Activated T-cell treated with anti-CD3 and anti-CD28 coated beads for 48 hours (primary cell): Measurements from ENCODE around the gene GAL3ST3.
"Not testable (repeated sequence)": the region's sequence is repeated elsewhere in the genome, so short reads cannot be mapped to it uniquely, and the experiment has no call there.

Experiments used
- DNase-seq: peaks from one replicate; pipeline ENCODE4 v3.0.0-alpha.2; 2020; ENCODE audit warnings: low read depth

The GAL3ST3 gene

GRCh38 chr11:66044757-66045156 is 4.2 kb downstream of the GAL3ST3 start:
- no peak for DNase-seq

- no peak for DNase-seq
Measured at GRCh38 chr11:66042996-66043906, 5.7 kb downstream of the GAL3ST3 start.

GRCh38 chr11:66042227-66042995 is 6.5 kb downstream of the GAL3ST3 start:
- DNase-seq: no peak

- DNase-seq: no peak
Measured at GRCh38 chr11:66039765-66040164, 9.2 kb downstream of the GAL3ST3 start.

- no peak for DNase-seq
Measured at GRCh38 chr11:66037327-66037726, 11.6 kb downstream of the GAL3ST3 start.

- no peak for DNase-seq
Measured at GRCh38 chr11:66036334-66036710, 12.6 kb downstream of the GAL3ST3 start.

GRCh38 chr11:66035653-66036333 is 13.2 kb downstream of the GAL3ST3 start:
- DNase-seq: no peak

- DNase-seq: no peak
Measured at GRCh38 chr11:66032957-66033735, 15.8 kb downstream of the GAL3ST3 start.

- no peak for DNase-seq
Measured at GRCh38 chr11:66026017-66026529, 22.9 kb downstream of the GAL3ST3 start, which contains the start of gene CATSPER1. Gene CATSPER1 (minus strand): TSS chr11:66026479. CDS start chr11:66026379, 100 bp downstream.

- DNase-seq: not testable (repeated sequence)
Measured at GRCh38 chr11:66023186-66023440, 25.8 kb downstream of the GAL3ST3 start.

- DNase-seq: peak; percentile 80
Measured at GRCh38 chr11:66022401-66023185, 26.4 kb downstream of the GAL3ST3 start.

GRCh38 chr11:66020618-66021357 is 28.2 kb downstream of the GAL3ST3 start:
- no peak for DNase-seq

- DNase-seq: no peak
Measured at GRCh38 chr11:66020212-66020611, 28.7 kb downstream of the GAL3ST3 start.

GRCh38 chr11:66017321-66017720 is 31.6 kb downstream of the GAL3ST3 start:
- no peak for DNase-seq

- DNase-seq: no peak
Measured at GRCh38 chr11:66016793-66017177, 32.2 kb downstream of the GAL3ST3 start.

GRCh38 chr11:66015936-66016792 is 32.8 kb downstream of the GAL3ST3 start:
- DNase-seq: no peak

GRCh38 chr11:66015454-66015881 is 33.5 kb downstream of the GAL3ST3 start:
- DNase-seq: no peak

GRCh38 chr11:66014804-66015453 is 34.0 kb downstream of the GAL3ST3 start:
- no peak for DNase-seq

GRCh38 chr11:66013762-66014100 is 35.2 kb downstream of the GAL3ST3 start:
- no peak for DNase-seq
